ENCODE data around the gene ZNF688.
"Not testable (repeated sequence)": the region's sequence is repeated elsewhere in the genome, so short reads cannot be mapped to it uniquely, and the experiment has no call there.

ZNF688 gene

DNA sequence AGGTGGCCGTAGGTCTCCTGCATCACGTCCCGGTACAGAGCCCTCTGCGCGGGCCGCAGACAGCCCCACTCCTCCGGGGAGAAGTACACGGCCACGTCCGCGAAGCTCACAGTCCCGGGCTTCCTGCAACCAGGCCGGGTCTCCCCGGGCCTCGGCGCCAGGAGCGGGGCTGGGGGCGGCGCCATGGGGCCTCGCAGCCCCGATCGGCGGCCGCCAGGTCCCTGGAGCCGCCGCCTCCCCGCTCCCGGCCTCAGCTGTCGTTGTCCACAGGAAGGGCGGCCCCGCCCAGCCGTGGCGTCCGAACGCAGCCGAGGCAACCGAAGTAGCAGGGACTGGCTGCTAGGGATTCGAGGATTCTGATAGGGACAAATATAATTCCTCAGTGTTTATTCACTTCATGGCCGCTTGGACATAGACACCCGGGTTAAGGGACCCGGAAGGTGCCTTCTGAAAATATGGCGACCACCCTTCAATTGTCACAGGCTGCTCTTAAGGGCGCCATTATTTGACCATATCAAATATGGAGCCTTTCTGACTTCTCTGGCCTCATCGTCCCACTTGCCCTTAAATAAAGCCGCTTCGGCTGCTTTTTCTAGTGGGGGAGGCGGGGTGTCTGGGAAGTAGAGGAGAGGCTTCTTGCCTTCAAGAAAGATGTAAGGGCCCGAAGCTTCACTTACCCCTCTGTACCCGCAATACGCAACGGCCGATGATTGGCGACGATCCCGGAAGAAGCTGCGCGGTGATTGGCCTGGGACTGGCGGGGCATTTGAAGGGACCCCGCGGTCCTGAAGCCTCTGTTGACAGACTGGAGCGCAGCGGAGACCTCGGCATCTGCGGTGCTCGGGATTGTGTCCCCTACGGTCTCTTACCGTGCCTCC lies at the start of gene ZNF688:
Gene ZNF688 (minus strand): TSS at position 270 of the 878 bp plus-strand sequence. CDS start 85 bp downstream, at position 185.
- DNase-seq = peak; percentile 91

DNA sequence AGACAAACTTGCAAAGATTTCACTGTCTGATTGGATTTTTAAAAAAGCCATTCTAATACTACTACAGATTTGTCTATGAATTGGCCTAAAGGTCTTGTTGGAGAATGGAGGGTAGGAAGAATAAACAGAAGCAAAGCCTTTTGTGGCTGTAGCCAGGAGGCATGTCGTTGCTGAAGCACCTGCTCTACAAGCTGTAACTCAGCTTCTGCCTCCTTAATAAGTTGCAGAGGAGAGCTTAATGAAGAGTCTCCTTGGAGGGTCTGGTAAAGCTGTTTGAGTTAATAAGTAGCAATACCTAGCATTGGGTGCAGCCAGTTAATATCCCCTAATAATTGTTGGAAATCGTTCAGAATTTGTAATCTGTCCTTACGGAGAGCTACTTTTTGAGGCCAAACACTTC lies 48.7 kb upstream of the ZNF688 start:
- no peak for DNase-seq

DNA sequence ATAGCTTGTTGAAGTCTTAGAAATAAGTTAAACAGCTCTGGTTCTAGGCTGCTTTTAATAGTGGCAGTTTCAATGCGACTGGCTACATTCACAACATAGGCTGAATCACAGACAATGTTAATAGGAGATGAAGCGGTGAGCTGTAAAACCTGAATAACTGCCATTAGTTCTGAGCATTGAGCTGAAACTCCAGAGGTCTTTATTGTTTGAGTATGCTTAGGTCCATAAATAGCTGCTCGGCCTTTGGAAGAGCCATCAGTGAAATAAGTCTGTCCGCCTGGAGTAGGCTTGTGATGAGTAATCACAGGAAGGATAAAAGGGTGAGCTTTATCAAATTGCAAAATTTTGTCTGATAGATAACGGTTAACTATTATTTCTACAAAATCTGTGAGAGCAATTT lies 48.1 kb upstream of the ZNF688 start:
- no peak for DNase-seq

DNA sequence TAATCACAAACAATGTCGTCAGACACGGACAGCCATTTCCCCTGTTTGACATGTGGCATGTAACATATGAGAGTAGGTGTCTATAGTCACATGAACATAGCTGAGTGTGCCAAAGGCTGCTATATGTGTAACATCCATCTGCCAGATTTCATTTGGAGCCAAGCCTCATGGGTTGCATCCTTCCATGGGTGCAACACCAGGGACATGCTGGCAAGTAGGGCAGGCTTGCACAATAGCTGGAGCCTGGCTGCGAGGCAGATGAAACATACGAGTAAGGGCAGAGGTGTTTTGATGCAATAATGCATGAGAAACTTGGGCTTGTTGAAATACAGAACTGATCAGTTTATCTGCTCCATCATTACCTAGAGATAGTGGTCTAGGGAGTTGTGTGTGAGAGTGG lies 47.7 kb upstream of the ZNF688 start:
- no peak for DNase-seq

DNA sequence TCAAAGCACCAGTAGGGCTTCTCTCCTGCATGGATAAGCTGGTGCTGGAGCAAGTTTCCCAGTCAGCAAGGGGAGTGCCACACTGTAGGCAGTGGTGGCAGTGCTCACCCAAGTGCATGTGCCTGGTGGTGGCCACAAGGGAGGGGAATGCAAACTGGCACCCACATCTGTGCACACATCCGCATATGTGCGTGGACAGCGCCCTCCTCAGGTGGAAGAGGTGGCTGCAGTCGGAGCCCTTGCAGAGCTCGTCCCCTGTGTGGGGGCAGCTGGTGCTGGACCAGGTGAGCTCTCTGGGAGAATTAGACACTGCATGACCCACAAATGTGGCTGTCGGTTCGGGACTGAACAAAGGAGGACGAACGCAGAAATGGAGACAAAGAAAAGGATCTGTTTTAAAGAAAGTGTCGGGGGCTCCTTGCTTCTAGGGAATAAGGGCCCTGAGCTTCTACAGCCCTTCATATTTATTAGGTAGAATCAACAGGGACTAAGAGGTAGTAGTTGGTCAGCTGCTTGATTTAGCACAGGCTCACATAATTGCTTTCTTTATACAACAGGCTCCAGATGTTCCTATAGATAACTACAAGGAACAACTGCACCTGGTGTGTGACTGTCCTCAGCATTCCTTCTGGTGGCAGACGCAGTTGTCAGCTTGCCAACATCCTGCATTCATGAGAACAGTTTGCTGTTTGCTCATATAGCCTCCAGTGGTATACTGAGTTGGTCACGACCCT lies 44.0 kb upstream of the ZNF688 start:
- DNase-seq = peak; percentile 34

DNA sequence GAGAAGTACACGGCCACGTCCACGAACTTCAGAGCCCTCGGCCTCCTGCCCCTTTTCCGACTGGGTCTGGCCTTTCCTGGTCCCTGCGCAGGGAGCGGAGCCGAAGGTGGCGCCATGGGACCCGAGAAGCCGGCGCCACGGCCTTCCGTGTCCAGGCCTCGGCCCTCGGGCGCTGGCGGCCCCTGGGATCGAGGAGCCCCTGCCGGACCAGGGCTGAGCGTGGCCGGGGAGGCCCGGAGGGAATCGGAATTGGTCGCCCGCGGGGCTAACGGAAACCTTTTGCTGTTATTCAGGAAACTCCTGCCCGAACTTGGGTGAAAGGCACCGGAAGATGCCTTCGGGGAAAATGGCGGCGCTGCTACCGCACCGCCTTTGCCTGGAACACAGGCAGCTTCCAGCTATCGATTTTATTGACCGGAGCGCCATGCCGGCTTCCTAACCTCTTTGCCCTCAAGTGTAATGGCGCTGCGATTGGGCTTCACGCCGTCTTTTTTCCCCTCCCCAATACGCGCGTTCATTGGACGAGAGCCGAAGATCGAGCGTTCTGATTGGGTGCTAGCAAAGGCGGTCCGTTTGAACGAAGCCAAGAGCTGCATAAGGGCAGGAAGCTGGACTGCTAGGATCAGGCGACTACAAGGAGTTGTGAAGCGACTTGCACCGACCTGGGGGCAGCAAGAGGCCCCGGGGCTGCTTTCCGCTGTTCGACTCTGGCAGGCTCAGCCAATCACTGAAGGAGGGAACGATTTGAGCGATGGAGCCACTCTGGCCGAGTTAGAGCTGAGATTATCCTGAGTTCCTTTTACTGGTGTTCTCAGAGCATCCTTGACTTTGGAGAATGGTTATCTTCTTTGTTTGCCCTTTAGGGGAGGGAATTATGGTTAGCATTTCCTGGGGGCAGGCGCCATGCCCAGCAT lies 38.7 kb upstream of the ZNF688 start, which contains the start of gene ZNF689:
Gene ZNF689 (minus strand): TSS at position 464 of the 914 bp plus-strand sequence. CDS start 348 bp downstream, at position 116.
- peak; percentile 93 for DNase-seq

DNA sequence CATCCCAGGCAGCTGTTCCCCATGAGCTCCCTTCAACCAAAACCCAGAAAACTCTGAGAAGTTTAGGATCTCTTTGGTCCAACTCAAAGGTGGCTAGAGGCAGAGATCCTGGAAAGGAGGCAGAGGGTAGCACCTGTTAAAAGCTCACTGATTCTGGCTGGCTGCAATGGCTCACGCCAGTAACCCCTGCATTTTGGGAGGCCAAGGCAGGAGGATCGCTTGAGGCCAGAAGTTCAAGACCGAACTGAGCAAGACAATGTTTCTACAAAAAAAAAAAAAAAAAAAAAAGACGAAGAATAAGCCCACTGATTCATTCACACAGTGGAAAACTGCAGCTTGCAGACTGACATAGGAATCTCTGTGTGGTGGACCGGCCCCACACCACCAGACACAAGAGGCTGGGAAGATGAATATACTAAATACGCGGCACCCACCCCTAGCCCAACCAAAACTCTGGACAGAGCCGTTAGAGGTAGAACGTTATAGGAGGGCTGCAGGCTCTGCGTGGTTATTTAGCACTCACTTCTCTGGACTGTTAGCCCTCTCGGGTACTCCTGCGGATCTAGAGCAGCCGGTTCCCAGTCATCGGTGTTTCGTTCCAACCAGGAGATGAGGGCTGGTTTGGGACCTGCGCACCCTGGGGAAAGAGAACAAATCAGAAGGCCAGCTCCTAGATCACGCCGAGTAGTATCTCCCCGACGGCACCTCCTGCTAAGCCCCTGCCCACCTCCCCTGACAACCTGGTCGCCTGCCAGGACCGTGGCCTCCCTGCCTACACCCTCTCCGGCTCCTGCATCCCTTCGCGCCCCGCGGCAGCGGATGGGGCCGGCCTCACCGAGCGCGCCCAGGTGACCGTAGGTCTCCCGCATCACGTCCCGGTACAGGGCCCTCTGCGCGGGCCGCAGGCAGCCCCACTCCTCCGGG lies 37.8 kb upstream of the ZNF688 start:
- peak; percentile 28 for DNase-seq

DNA sequence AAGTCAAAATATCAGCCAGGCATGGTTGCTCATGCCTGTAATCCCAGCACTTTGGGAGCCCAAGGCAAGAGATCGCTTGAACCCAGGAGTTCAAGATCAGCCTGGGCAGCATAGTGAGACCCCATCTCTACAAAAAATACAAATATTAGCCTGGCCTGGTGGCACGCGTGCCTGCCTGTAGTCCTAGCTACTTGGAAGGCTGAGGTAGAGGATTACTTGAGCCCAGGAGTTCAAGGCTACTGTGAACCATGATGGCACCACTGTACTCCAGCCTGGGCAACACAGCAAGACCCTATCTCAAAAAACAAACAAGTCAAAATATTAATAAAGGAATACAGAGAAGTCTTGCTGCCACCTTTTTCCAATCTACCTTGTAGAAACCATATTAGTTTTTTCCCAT lies 34.5 kb upstream of the ZNF688 start:
- no peak for DNase-seq

DNA sequence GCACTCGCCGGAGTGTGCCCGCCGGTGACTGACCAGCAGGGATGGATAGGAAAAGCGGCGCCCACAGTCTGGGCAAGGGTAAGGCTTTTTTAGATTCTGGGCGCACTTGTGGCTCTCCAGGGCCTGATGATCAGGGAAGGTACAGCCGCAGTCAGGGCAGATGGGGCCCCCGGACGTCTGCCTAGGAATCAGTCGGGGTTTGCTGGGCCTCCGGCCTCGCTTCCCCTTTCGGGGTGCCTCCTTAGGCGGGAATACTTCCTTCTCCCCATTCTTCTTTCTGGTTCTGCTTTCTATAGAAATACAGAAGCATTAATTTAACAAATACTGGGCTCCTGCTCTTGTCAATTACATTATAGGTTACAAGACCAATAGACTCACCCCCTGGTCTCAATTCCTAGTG lies 33.6 kb upstream of the ZNF688 start:
- DNase-seq = no peak

DNA sequence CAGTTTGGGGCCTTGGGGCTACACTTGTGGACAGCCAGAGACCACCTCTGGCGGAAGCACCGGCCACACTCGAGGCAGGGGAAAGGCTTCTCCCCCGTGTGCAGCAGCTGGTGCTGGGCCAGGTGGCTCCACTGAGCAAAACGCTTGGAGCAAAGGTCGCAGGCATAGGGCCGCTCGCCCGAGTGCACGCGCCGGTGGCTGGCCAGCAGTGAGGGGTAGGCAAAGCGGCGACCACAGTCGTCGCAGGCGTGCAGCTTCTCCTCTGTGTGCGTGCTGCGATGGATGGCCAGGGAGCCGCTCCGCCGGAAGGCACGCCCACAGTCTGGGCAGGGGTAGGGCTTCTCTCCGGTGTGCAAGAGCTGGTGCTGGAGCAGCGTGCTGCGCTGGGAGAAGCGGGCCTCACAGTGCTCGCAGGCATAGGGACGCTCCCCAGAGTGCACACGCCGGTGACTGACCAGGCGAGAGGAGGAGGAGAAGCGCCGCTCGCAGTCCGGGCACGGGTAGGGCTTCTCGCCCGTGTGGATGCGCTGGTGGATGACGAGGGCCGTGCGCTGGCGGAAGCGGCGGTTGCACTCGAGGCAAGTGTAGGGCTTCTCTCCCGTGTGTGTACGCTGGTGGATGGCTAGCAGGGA lies 32.9 kb upstream of the ZNF688 start:
- DNase-seq = no peak

DNA sequence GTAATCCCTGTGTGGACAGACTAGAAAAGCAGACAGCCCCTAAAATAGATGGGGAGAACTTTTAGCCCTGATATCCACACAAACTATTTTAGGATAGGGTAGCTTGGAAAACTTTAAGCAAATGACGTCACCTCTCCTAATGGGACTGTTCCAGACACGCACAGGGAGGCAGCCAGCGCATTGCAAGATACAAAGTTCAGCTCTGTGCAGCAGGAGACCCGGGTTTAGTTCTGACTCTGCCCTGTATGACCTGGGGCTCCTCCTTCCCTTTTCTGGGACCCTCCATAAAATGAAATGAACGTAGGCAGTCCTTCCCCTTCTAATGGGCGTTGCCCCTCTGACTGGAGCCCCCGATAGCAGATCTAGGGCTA lies 32.4 kb upstream of the ZNF688 start:
- DNase-seq = no peak

DNA sequence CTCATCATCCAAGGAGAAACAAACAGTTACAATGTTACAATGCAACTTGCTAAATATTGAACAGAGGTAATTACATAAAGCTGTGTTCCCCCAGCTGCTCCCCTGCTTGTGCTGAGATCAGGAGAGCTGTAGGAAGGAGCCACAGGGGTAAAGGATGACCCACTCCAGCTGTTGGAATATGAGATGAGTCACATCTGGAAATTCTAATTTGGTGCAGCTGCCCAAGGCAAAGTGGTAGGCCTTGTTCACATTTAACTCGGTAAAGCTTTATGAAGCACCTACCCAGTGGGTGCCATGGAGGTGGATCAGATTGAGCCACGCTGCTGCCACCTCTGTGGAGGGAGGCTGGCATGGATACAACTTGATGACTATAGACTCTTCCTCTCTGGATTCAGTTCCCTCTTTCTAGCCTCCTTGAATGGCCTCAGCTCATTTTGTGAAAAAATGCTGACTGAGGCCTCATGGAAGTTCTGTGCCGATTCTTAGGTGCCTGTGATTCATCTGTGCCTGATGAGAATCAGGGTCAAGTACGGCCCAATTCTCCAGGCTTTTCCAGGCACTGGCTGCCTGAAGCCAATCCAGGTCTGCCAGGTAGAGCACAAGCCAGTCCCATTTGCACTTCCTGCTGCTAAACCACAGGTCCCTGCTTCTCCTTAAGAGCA lies 31.2 kb upstream of the ZNF688 start:
- no peak for DNase-seq

DNA sequence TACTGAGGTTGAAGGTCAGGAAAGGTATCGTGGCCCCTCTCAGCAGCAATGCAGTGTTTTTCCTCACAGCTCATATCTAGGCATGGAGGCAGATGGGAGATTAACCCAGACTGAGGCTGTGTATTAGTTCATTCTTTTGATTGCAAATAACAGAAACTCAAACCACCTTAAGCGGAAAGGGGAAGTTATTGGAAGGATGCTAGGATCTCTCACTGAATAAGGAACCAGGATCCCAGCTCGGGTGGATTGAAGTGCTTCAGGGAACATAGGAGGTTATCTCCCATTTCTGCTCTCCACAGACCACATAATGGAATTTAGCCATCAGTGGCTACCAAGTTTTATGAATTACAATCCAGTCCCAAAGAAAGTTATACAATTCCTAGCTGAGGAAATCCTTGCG lies 30.5 kb upstream of the ZNF688 start:
- no peak for DNase-seq

DNA sequence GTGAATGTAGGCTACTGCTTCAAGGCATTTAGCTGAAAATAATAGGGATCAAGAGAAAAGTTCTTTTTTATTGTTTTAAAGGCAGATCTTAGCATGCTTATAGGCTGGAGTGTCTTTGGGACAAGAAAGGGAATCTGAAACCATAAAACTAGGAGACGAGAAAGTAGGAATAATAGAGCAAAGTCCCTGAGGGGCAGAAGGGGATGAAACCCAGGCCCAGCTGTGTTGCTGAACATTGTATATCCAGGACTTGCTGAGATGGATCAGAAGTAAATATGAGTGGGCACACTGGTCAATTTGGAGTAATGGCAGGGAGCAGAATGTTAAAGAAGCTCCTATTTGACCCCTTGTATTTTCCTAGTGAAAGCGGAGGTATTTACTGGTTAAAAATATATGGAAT lies 29.4 kb upstream of the ZNF688 start:
- DNase-seq = no peak

DNA sequence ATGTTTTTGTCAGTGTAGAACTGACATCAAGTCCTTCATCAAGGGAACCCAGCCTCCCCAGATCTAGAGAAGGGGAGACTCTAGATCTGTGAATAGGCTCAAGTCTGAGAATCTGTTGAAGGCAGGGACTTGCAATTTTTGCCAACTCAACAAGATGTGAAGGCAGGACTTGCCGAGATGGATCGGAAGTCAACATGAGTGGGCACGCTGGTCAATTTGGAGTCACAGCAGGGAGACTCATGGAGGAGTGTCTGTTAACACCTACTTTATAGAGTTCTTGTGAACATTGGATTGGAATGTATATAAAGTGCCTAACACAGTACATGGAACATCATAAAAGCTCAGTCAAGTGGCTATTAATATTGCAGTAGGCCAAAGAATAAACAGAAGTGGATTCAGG lies 28.7 kb upstream of the ZNF688 start:
- DNase-seq = no peak

DNA sequence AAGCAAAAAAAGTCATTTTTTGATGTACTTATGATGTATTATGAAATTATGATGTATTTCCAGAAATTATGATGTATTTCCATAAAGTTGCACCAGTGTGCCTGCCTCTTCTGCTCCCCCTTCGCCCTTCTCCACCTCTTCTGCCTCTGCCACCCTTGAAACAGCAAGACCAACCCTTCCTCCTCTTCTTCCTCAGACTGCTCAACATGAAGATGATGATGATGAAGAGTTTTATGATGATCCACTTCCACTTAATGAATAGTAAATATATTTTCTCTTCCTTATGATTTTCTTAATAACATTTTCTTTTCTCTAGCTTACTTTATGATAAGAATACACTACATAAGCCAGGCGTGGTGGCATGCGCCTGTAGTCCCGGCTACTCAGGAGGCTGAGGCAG lies 21.4 kb upstream of the ZNF688 start:
- DNase-seq = no peak

DNA sequence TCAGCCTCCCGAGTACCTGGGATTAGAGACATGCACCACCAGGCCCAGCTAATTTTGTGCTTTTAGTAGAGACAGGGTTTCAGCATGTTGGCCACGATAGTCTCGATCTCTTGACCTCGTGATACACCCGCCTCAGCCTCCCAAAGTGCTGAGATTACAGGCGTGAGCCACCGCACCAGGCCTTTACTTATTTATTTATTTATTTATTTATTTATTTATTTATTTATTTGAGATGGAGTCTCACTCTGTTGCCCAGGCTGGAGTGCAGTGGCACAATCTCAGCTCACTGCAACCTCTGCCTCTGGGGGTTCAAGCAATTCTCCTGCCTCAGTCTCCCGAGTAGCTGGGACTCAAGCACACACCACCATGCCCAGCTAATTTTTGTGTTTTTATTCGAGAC lies 19.4 kb upstream of the ZNF688 start:
- DNase-seq = not testable (repeated sequence)

DNA sequence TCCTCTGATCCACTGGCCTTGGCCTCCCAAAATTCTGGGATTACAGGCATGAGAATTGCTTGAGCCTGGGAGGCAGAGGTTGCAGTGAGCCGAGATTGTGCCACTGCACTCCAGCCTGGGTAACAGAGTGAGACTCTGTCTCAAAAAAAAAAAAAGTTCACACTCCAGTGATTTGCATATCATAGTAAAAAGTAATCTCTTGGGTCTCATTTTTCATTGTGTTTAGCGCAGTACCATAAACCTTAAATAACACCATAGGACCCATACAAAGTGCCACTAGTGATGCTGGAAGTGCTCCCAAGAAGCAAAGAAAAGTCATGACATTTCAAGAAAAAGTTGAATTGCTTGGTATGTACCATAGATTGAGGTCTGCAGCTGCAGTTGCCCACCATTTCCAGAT lies 18.1 kb upstream of the ZNF688 start:
- DNase-seq = not testable (repeated sequence)

DNA sequence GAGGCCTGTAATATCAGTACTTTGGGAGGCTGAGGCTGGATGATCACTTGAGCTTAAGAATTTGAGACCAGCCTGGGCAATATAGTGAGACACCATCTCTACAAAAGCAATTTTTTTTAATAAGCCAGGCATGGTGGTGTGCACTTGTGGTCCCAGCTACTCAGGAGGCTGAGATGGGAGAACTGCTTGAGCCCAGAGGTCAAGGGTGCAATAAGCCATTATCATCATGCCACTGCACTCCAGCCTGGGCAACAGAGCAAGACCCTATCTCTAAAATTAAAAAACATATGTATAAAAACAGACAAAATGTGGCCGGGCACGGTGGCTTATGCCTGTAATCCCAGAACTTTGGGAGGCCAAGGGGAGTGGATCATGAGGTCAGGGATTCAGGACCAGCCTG lies 17.1 kb upstream of the ZNF688 start:
- DNase-seq = no peak

DNA sequence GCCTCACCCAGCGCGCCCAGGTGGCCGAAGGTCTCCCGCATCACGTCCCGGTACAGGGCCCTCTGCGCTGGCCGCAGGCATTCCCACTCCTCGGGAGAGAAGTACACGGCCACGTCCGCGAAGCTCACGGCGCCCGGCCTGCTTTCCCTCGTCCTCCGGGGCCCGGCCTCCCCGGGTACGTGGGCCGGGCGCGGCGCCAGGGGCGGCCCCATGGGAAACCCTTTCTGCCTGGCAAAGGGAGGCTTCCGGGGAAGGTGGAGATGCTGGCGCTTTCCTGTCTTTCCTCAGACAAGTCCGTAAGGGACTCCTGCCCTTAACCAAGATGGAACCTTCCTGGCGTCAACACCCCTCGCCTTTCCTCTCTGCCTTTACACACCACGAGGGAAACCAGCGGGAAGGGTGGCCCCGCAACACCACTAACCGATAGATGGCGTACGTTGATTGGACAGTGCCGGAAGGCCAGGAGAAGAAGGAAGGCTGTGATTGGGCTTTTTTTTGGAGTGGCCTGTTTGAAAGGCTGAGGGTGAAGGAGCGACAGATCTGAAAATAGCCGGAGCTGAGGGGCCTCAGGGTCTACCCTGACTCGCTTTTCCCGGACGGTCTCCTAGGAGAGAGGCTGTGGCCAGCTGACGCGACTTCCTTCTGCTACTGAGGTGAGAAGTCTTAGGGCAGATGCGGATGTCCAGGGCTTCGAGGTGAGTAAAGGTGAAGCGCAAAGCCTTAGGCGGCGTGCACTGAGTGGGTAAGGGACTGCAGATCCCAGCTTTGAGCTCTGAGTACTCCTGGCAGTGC lies 14.1 kb upstream of the ZNF688 start, which contains the start of gene ZNF785:
Gene ZNF785 (minus strand): TSS at position 298 of the 792 bp plus-strand sequence. CDS start 86 bp downstream, at position 212.
- DNase-seq = peak; percentile 85
